Cardiac muscle cell (in vitro differentiated cells and primary cell): ENCODE results near the gene ADRM1. TPM values are rescaled to one million over a fixed set of nuclear protein-coding genes. Genes with fewer than 3 reads are reported as not detected.

Source experiments
- DNase-seq, 2 donors: peaks; one replicate each; pipeline versions ENCODE4 v3.0.0 to v3.0.0-alpha.2; 2010 to 2017; ENCODE audit warnings: low read depth in 1 of 2, low spot score in 1 of 2
- H3K27ac ChIP-seq: fragments of 200-600 bp; sonication (generic); 2 replicates; pipeline ENCODE4 v1.5.1; 2016
- H3K27me3 ChIP-seq: fragments of 200-600 bp; sonication (generic); 2 replicates; pipeline ENCODE4 v1.6.0; 2016; ENCODE audit warnings: control low read depth
- H3K36me3 ChIP-seq: fragments of 200-600 bp; sonication (generic); 2 replicates; pipeline ENCODE4 v1.5.1; 2016; ENCODE audit warnings: control low read depth
- H3K4me1 ChIP-seq: fragments of 200-600 bp; sonication (generic); 2 replicates; pipeline ENCODE4 v1.8.1; 2017; ENCODE audit warnings: low read depth, mild to moderate bottlenecking, mixed run types
- H3K4me3 ChIP-seq: fragments of 200-600 bp; sonication (generic); 2 replicates; pipeline ENCODE4 v1.5.1; 2016; ENCODE audit warnings: mild to moderate bottlenecking
- H3K9me3 ChIP-seq: fragments of 200-600 bp; sonication (generic); 2 replicates; pipeline ENCODE4 v1.5.1; 2017; ENCODE audit warnings: low read depth, mild to moderate bottlenecking, control low read depth
- polyA plus RNA-seq: library from polyadenylated mRNA; unstranded; fragments of >200 nt; fragmentation: Nextera tagmentation; extraction: Ambion mirVana; gene quantifications from 2 replicates; pipeline ENCODE4 v1.2.1, GENCODE V29; 2016
- total RNA-seq: library from RNA; depleted of rRNA; stranded (reverse); fragments of >200 nt; gene quantifications from 2 replicates; pipeline ENCODE4 v1.2.3, GENCODE V29; 2016
- TF ChIP-seq, protein P1 (sequence below): IDR thresholded peaks from 2 replicates; pipeline ENCODE4 v1.5.1; 2012; ENCODE audit warnings: low read depth, mild to moderate bottlenecking, low read length

Gene ADRM1
- total and polyA plus RNA-seq, 2 experiments from 2014 or later = 128 to 160 TPM

DNA sequence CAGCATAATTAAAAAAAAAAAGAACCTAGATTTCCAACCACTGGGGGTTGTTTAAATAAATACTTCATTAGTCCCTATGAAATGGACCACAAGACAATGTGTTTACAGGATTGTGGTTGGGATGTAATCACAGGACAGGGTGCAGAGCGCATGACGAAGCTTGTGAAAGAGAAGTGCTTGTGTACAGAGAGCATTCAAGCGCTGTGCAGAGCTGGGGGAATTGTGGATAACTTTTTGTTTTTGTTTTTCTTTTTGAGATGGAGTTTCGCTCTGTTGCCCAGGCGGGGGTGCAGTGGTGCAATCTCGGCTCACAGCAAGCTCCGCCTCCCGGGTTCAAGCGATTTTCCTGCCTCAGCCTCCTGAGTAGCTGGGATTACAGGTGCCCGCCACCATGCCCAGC is 42.0 kb downstream of the ADRM1 start:
- no peak overlapping the region for H3K4me3 ChIP-seq
- H3K27ac ChIP-seq = no peak overlapping the region
- peaks cover 20% of the 10 kb centered on the region for H3K36me3 ChIP-seq
- no peaks in the 10 kb centered on the region for H3K27me3 ChIP-seq
- DNase-seq = no peak
- no peaks in the 10 kb centered on the region for H3K9me3 ChIP-seq
- TF ChIP-seq, protein P1, sequence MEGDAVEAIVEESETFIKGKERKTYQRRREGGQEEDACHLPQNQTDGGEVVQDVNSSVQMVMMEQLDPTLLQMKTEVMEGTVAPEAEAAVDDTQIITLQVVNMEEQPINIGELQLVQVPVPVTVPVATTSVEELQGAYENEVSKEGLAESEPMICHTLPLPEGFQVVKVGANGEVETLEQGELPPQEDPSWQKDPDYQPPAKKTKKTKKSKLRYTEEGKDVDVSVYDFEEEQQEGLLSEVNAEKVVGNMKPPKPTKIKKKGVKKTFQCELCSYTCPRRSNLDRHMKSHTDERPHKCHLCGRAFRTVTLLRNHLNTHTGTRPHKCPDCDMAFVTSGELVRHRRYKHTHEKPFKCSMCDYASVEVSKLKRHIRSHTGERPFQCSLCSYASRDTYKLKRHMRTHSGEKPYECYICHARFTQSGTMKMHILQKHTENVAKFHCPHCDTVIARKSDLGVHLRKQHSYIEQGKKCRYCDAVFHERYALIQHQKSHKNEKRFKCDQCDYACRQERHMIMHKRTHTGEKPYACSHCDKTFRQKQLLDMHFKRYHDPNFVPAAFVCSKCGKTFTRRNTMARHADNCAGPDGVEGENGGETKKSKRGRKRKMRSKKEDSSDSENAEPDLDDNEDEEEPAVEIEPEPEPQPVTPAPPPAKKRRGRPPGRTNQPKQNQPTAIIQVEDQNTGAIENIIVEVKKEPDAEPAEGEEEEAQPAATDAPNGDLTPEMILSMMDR = no peak
- H3K4me1 ChIP-seq = no peaks in the 10 kb centered on the region

DNA sequence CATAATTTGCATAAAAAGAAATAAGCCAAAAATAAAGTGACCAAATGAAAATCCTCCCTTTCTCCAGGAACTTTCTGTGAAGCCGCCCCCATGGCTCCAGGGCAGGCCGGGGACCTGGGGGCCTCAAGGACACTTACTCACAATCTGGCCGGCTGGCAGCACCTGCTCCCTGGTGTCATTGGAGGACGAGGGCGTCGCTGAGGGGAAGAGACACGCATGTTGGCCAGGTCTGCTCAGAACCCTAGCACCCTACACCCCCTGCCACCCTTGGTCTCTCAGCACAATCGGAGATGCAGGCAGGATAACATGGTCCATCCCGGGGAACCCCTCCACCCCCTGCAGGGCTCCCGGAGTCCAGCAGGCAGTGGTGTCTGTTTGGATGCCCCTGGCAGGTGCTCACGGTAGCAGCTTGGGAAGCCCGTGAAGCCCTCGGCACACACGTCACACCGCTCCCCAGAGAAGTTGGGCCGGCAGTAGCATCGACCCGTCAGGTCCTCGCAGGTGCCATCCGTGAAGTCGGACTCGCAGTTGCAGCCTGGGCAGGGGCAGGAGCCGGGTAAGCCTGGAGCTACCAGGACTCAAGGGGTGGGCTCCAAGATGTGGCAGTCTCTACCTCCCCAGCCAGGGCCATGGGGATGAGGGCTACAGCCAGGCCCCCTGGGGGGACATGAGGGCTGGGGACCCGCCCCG is 43.0 kb downstream of the ADRM1 start:
- H3K36me3 ChIP-seq = peaks cover 18% of the 10 kb centered on the region
- TF ChIP-seq, protein P1 = no peak
- no peak for DNase-seq

DNA sequence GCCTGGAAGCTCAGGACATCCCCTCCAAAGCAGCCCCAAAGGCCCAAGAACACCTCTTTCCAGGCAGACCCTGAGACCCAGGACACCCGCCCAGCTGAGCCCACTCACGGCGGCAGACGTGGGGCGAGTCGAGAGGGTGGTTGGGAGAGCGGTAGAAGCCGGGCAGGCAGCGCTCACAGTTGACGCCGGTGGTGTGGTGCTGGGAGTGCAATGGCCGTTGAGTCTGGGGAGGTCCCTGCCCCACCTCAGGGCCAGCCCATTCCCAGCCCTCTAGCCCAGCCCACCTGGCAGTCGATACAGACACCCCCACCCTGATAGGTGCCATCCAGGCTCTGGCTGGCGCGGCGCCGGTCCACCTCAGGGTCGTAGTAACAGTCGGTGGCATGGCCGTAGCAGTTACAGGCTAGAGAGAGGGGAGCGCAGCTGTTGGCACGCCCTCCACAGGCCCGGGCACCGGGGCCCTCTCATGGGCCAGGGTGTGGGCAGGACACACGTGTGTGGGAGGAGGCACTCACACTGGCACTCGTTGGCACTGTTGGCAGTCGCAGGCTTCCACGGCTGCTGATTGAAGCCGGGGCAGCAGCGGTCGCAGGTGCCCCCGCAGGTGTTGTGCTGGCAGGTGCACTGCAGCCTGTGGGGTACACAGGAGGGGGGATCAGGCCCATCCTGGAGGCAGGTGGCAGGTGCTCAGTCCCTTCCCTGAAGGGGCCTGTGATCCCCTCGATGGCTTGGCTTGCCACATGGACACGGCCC is 43.8 kb downstream of the ADRM1 start:
- TF ChIP-seq, protein P1 = no peak
- no peak for DNase-seq

More for the DNA sequence above, 43.0 kb downstream of the ADRM1 start:
- Histone ChIP-seq H3K27ac (no peak overlapping the region), H3K4me1 (no peaks in the 10 kb centered on the region), H3K9me3 (no peaks in the 10 kb centered on the region), H3K4me3 (no peak overlapping the region), H3K27me3 (no peaks in the 10 kb centered on the region)

DNA sequence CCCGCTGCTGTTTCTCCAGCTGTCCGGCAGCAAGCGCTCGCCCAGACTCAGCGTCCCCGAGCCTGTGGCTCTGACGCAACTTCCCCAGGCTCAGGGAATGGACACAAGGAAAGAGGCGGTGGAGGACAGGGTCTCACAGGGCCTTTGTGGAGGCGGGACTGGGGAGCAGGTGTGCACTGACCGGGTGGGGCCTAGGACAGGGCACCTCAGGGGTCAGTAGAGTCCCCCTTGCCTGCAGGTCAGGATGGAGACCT is 44.3 kb downstream of the ADRM1 start:
- TF ChIP-seq, protein P1 = no peak
- no peak overlapping the region for H3K4me3 ChIP-seq
- no peak overlapping the region for H3K27ac ChIP-seq
- no peak for DNase-seq
- H3K36me3 ChIP-seq = peaks cover 21% of the 10 kb centered on the region
- H3K9me3 ChIP-seq = no peaks in the 10 kb centered on the region
- no peaks in the 10 kb centered on the region for H3K4me1 ChIP-seq
- H3K27me3 ChIP-seq = no peaks in the 10 kb centered on the region

More for the DNA sequence above, 43.8 kb downstream of the ADRM1 start:
- Histone ChIP-seq H3K9me3 (no peaks in the 10 kb centered on the region), H3K36me3 (peaks cover 21% of the 10 kb centered on the region), H3K27me3 (no peaks in the 10 kb centered on the region), H3K4me1 (no peaks in the 10 kb centered on the region), H3K4me3 (no peak overlapping the region), H3K27ac (no peak overlapping the region)

DNA sequence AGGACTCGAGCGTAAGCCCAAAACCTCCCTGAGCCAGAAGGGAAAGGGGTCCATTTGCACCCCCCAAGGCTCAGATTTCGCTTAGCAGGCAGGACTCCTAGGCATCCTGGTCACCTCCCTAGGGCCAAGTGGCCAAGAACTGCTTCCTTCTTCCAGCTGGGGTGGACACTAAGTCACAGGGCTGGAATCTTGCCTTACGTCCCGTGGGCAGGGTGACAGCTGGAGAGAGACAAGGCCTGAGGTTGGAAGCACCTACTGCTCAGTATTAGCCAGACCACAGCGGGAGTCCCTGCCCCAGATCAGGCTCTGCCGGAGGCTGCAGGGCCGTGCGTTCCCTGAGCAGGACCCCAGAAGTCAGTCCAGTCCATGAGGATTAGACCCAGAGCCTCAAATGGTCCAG is 44.6 kb downstream of the ADRM1 start:
- Histone ChIP-seq H3K4me3 (no peak overlapping the region), H3K36me3 (peaks cover 21% of the 10 kb centered on the region), H3K27ac (no peak overlapping the region), H3K4me1 (no peaks in the 10 kb centered on the region), H3K9me3 (no peaks in the 10 kb centered on the region), H3K27me3 (no peaks in the 10 kb centered on the region)
- DNase-seq = no peak
- TF ChIP-seq, protein P1 = no peak
